Colonic mucosa (tissue), 4 donors: ENCODE results near the gene SMAD3. TPM values are rescaled to one million over a fixed set of nuclear protein-coding genes. Genes with fewer than 3 reads are reported as not detected.

ENCODE experiments used
- DNase-seq: peaks from one replicate; pipeline ENCODE4 v3.0.0-alpha.2; 2020
- H3K27ac ChIP-seq: fragments of 200-600 bp; one replicate; pipeline ENCODE4 v1.8.0; 2021
- H3K27me3 ChIP-seq: fragments of 200-600 bp; one replicate; pipeline ENCODE4 v1.8.0; 2021
- H3K36me3 ChIP-seq: fragments of 200-600 bp; one replicate; pipeline ENCODE4 v1.8.0; 2021
- H3K4me1 ChIP-seq: fragments of 200-600 bp; one replicate; pipeline ENCODE4 v1.8.0; 2021; ENCODE audit warnings: mild to moderate bottlenecking
- H3K4me3 ChIP-seq: fragments of 200-600 bp; one replicate; pipeline ENCODE4 v1.8.0; 2021
- H3K9ac ChIP-seq, 2 donors: one replicate each; pipeline ENCODE4 v1.7.0; 2013; ENCODE audit warnings: control low read depth in 2 of 2, low read depth in 2 of 2, low read length in 2 of 2
- H3K9me3 ChIP-seq: fragments of 200-600 bp; one replicate; pipeline ENCODE4 v1.8.0; 2021
- intact Hi-C: fragments of 100-400 bp; cut with DNase I; formaldehyde crosslinking; loops from one replicate; pipeline ENCODE4 v1.14.1; 2022
- total RNA-seq, 2 donors: library from RNA; stranded (reverse); fragmentation: NEBNext Ultra II Directional in 1 of 2; extraction: Animal tissue kit (Norgen Biotek cat#: 25700) in 1 of 2; gene quantifications; one replicate each; pipeline ENCODE4 v1.2.1, GENCODE V29; 2021
- TF ChIP-seq, protein P1 (sequence below): fragments of 200-600 bp; IDR thresholded peaks from one replicate; pipeline ENCODE4 v1.8.0; 2022; ENCODE audit warnings: antibody characterized with exemption, mild to moderate bottlenecking
- donor health status: healthy.
- donor health status: DM: no; HTN: no; CAD: no.
- donor health status: DM: no; HTN: no; CAD: no.

The SMAD3 gene
- total RNA-seq, 2 donors from 2014 or later, result 38.6 to 62.1 TPM

DNA sequence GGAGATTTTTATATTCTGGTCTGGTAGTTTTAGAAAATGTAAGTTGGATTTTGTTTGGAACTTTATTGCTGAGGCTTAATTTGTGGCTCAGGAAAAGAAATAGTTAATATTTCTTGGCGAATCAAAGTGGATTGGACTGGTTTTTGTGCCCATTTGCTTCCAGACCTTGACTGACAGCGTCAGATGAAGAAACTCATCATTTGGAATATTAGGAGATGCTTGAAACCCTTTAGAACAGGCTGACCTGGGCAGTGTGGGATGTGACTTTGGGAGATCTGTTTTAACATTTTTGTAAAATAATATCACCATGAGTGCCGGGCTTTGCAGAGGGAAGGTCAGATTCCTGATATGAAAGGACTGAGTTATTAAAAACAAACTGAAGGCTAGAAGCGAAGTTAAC is 106.1 kb downstream of the SMAD3 start:
- Histone ChIP-seq H3K9ac (no peak overlapping the region), H3K27ac (no peak overlapping the region), H3K4me1 (peaks cover 4% of the 10 kb centered on the region), H3K9me3 (no peaks in the 10 kb centered on the region), H3K27me3 (no peaks in the 10 kb centered on the region), H3K4me3 (no peak overlapping the region), H3K36me3 (no peaks in the 10 kb centered on the region)
- TF ChIP-seq, protein P1, sequence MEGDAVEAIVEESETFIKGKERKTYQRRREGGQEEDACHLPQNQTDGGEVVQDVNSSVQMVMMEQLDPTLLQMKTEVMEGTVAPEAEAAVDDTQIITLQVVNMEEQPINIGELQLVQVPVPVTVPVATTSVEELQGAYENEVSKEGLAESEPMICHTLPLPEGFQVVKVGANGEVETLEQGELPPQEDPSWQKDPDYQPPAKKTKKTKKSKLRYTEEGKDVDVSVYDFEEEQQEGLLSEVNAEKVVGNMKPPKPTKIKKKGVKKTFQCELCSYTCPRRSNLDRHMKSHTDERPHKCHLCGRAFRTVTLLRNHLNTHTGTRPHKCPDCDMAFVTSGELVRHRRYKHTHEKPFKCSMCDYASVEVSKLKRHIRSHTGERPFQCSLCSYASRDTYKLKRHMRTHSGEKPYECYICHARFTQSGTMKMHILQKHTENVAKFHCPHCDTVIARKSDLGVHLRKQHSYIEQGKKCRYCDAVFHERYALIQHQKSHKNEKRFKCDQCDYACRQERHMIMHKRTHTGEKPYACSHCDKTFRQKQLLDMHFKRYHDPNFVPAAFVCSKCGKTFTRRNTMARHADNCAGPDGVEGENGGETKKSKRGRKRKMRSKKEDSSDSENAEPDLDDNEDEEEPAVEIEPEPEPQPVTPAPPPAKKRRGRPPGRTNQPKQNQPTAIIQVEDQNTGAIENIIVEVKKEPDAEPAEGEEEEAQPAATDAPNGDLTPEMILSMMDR, result no peak
- no peak for DNase-seq
- intact Hi-C loops, result no loop called here

DNA sequence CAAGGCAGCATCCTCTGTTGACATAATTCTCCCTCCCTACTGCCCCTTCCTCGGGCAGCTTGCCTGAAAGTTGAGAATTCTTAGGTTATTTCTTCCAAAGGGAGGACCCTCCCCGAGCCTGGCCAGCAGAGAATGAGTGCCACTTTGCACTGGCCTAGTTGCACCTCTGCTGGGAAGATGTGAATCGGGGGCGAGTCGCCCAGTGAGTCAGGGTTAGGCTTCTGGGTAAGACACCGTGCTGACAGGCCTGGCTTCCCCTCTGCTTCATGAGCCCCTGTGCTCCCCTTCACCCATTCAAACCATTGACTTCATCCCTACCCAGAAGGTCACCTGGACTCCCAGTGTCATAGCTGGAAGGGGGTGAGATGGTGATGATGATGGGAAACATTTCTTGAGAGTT is 106.8 kb downstream of the SMAD3 start:
- TF ChIP-seq, protein P1, result no peak
- Histone ChIP-seq H3K27me3 (no peaks in the 10 kb centered on the region), H3K27ac (no peak overlapping the region), H3K9ac (no peak overlapping the region), H3K9me3 (no peaks in the 10 kb centered on the region), H3K4me3 (no peak overlapping the region), H3K4me1 (peaks cover 4% of the 10 kb centered on the region), H3K36me3 (no peaks in the 10 kb centered on the region)
- DNase-seq, result no peak
- intact Hi-C loops, result no loop called here

DNA sequence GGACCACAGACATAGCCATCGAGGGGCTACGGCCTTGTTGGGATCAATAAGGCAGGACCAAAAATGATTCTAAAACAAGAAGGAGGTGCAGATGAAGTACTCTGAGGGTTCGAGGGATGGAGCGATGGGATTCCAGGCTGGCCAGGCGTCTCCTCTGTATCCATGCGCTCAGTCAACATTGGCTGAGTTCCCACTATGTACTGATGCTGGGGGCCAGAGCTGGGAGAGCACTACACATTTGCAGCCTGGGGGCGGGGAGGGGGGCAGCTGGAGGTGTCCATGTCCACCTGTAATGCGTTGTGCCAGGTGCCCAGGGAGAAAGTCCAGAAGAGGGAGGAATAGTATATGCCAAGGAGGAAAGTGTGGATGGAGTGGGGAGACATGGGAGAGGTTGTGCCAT is 107.6 kb downstream of the SMAD3 start:
- intact Hi-C loops, result no loop called here
- Histone ChIP-seq H3K27ac (no peak overlapping the region), H3K27me3 (no peaks in the 10 kb centered on the region), H3K36me3 (no peaks in the 10 kb centered on the region), H3K9me3 (no peaks in the 10 kb centered on the region), H3K9ac (no peak overlapping the region), H3K4me3 (no peak overlapping the region), H3K4me1 (peaks cover 4% of the 10 kb centered on the region)
- TF ChIP-seq, protein P1, result no peak
- DNase-seq, result no peak

DNA sequence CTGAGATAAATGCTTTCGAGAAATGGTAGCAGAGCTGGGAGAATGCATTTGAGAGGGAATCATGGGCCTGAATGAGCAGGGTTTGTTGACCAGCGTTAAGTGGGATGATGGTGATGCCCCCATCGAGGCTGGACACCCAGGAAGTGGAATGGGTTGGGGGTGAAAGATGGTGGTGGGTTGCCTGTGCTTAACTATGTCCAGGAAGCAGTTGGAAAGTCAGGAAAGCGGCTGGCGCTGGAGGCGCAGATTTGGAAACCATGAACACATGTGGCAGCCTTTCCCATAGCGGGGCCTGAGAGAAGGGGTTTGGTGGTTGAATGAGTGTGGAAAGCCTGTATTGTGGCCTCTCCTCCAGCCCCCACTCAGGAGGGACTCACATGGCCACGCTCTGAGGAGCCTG is 108.4 kb downstream of the SMAD3 start:
- H3K4me1 ChIP-seq, result peaks cover 4% of the 10 kb centered on the region
- H3K36me3 ChIP-seq, result no peaks in the 10 kb centered on the region
- TF ChIP-seq, protein P1, result no peak
- H3K9me3 ChIP-seq, result no peaks in the 10 kb centered on the region
- no peaks in the 10 kb centered on the region for H3K27me3 ChIP-seq
- no peak overlapping the region for H3K9ac ChIP-seq
- intact Hi-C loops, result no loop called here
- no peak overlapping the region for H3K27ac ChIP-seq
- no peak overlapping the region for H3K4me3 ChIP-seq
- DNase-seq, result no peak

DNA sequence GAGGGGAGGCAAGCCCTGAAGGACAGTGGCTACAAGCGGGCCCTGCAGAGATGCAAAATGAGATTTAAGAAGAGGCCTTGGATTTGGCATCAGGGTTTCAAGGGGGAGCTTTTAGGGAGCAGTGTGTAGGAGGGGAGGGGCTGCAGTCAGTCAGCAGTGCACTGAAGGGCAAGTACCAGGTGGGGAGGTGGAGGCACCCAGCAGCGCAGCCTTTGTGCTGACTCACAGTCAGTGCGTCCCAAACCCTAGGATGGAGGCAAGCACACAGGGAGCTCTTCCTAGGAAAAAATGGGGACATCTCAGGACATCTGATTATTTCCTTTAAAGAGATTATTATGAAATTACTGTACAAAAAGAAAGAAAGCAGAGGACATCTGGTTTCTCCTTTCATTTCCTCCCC is 109.0 kb downstream of the SMAD3 start:
- Histone ChIP-seq H3K27me3 (no peaks in the 10 kb centered on the region), H3K9me3 (no peaks in the 10 kb centered on the region), H3K4me3 (no peak overlapping the region), H3K9ac (no peak overlapping the region), H3K4me1 (peaks cover 4% of the 10 kb centered on the region), H3K36me3 (no peaks in the 10 kb centered on the region), H3K27ac (peak overlapping the region; percentile 47)
- intact Hi-C loops, result no loop called here
- DNase-seq, result no peak
- TF ChIP-seq, protein P1, result no peak
